Upper lobe of left lung (tissue), 4 donors: ENCODE data around the gene NTN1.

Experiments used
- POLR2A ChIP-seq, 4 donors: fragments of 450-650 bp; IDR thresholded peaks; one replicate each; pipeline ENCODE4 v1.5.1; 2016 to 2017; ENCODE audit warnings: antibody characterized with exemption in 4 of 4, mild to moderate bottlenecking in 2 of 4
- TF ChIP-seq, protein P1 (sequence below), 6 experiments: fragments of 450-650 bp in 4 of 6; fragments of 200-600 bp in 2 of 6; sonication (generic) in 2 of 6; IDR thresholded peaks; one replicate each; pipeline ENCODE4 v1.5.1; 2016 to 2019; ENCODE audit warnings: antibody characterized with exemption in 6 of 6

DNA sequence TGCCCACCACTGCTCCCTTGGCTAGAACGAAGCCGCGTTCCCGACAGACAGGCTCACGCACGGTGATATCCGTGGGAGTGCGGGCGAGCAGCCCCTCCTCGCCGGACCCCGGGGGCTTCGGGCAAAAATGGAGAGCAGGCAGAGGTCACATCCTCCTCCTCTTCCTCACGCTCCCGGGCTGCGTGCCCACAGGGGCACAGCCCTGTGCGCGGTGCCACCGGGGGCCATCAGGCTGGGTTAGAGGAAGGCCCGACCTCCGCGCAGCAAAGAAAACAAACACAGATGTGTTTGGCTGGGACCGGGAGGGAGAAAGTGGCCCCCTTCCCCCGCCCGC is 519 bp upstream of the NTN1 start:
- TF ChIP-seq, protein P1, sequence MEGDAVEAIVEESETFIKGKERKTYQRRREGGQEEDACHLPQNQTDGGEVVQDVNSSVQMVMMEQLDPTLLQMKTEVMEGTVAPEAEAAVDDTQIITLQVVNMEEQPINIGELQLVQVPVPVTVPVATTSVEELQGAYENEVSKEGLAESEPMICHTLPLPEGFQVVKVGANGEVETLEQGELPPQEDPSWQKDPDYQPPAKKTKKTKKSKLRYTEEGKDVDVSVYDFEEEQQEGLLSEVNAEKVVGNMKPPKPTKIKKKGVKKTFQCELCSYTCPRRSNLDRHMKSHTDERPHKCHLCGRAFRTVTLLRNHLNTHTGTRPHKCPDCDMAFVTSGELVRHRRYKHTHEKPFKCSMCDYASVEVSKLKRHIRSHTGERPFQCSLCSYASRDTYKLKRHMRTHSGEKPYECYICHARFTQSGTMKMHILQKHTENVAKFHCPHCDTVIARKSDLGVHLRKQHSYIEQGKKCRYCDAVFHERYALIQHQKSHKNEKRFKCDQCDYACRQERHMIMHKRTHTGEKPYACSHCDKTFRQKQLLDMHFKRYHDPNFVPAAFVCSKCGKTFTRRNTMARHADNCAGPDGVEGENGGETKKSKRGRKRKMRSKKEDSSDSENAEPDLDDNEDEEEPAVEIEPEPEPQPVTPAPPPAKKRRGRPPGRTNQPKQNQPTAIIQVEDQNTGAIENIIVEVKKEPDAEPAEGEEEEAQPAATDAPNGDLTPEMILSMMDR (IDR thresholded peaks at IDR 0.05): no peak
- TF ChIP-seq POLR2A (IDR thresholded peaks at IDR 0.05): no peak
